GM12873 (cell line): ENCODE data around the gene HIPK3.

ENCODE experiments used
- TF ChIP-seq, protein P1 (sequence below): IDR thresholded peaks from 2 replicates; pipeline ENCODE4 v1.5.1; 2012; ENCODE audit warnings: low read depth, mild to moderate bottlenecking, moderate library complexity, low read length, control low read depth; ENCODE audit not compliant: insufficient read depth; ENCODE audit errors: missing control alignments

The HIPK3 gene

DNA sequence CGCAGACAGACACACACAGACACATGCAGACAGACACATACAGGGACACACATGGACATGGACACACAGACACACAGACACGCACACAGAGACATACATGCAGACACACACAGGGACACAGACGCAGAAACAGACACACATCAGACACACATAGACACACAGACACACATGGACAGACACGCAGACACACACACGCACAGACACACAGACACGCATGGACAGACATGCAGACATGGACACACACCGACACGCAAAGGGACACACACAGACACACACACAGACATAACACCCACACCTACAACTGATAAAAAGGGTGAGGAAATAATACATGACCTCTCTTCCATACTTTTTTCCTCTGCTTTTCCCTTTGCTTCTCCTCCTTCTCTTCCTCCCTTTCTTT lies 146.2 kb downstream of the HIPK3 start:
- TF ChIP-seq, protein P1, sequence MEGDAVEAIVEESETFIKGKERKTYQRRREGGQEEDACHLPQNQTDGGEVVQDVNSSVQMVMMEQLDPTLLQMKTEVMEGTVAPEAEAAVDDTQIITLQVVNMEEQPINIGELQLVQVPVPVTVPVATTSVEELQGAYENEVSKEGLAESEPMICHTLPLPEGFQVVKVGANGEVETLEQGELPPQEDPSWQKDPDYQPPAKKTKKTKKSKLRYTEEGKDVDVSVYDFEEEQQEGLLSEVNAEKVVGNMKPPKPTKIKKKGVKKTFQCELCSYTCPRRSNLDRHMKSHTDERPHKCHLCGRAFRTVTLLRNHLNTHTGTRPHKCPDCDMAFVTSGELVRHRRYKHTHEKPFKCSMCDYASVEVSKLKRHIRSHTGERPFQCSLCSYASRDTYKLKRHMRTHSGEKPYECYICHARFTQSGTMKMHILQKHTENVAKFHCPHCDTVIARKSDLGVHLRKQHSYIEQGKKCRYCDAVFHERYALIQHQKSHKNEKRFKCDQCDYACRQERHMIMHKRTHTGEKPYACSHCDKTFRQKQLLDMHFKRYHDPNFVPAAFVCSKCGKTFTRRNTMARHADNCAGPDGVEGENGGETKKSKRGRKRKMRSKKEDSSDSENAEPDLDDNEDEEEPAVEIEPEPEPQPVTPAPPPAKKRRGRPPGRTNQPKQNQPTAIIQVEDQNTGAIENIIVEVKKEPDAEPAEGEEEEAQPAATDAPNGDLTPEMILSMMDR: no peak

DNA sequence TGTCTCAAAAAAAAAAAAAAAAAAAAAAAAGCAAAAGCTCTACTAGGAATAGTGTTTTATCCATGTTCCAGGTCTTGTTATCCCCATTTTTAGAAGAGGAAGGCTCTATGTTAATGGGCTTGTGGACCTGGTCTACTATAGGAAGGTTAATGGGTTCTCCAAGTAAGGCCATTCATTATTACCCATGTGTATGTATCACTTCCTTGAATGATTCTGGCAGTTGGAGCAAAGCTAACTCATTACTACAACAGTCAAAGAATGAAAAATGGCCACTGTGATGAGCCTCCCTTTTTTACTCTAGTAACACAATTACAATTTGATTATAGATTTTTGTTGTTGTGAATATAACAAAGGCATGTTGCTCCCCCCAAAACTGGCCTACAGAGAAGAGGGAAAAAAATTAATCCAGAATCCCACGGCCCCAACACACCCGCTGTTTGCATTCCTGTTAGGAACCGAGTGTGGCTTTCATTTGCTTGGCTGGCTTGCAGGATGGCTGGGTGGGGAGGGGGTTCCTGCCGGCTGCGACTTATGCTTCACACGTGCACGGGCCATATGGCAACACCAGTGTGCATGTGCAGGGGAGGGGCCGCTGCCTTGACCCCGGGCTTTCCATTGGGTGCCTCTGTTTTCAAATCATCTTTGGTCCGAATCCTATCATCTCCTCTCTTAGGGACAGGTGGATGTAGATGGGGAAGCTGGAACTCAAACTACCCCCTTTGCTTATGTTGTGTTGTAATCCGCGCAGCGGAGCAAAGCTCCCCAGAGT lies 148.8 kb downstream of the HIPK3 start:
- TF ChIP-seq, protein P1: no peak
